Measurements from ENCODE around the gene MYH6.

GRCh38 chr14:23405096-23405495 lies 3.0 kb downstream of the MYH6 start:
- TF ChIP-seq CTCF (IDR thresholded peaks at IDR 0.05), result no peak
- TF ChIP-seq POLR2A (IDR thresholded peaks at IDR 0.05), result no peak
